HEK293 (cell line): ENCODE measurements around the gene IMMT.
"Not testable (repeated sequence)": the region's sequence is repeated elsewhere in the genome, so short reads cannot be mapped to it uniquely, and the experiment has no call there.

Source experiments
- CTCF ChIA-PET: fragments of 350-600 bp; formaldehyde crosslinking; extraction: SDS; loops from one replicate; lab custom pipeline; 2021; ENCODE audit warnings: antibody characterized with exemption; lab: Yijun Ruan, JAX
- POLR2A ChIA-PET: fragments of 300-600 bp; formaldehyde crosslinking; extraction: SDS; loops from one replicate; lab custom pipeline; 2020; ENCODE audit warnings: antibody characterized with exemption, inconsistent platforms; lab: Yijun Ruan, JAX
- H3K27ac ChIP-seq: fragments of 200-500 bp; sonication (Bioruptor generic); 2 replicates; pipeline ENCODE4 v1.5.1; 2014; ENCODE audit warnings: low read depth, low read length, control low read depth, inconsistent platforms; ENCODE audit errors: extremely low read depth
- H3K36me3 ChIP-seq, 2 experiments: fragments of 200-500 bp in 1 of 2; sonication (Bioruptor generic) in 1 of 2; 1 replicate in 1 of 2; 2 replicates in 1 of 2; pipeline ENCODE4 v1.5.1; 2014 to 2017; ENCODE audit warnings: inconsistent platforms in 2 of 2, low read length in 2 of 2; ENCODE audit not compliant: control insufficient read depth in 2 of 2, insufficient read depth in 1 of 2
- H3K4me1 ChIP-seq: fragments of 200-500 bp; sonication (Bioruptor generic); 2 replicates; pipeline ENCODE4 v1.5.1; 2014; ENCODE audit warnings: mild to moderate bottlenecking, low read length, inconsistent platforms; ENCODE audit not compliant: control insufficient read depth, insufficient read depth
- H3K4me3 ChIP-seq: 2 replicates; pipeline ENCODE4 v1.5.1; 2011; ENCODE audit warnings: low read depth, mild to moderate bottlenecking, control low read depth, low read length, moderate library complexity
- H3K9me3 ChIP-seq: fragments of 200-500 bp; sonication (Bioruptor generic); 2 replicates; pipeline ENCODE4 v1.5.1; 2014; ENCODE audit warnings: low read depth, low read length, inconsistent platforms; ENCODE audit not compliant: control insufficient read depth, insufficient read depth
- PRDM10 ChIP-seq: fragments of 450-650 bp; formaldehyde crosslinking; IDR thresholded peaks from 2 replicates; pipeline ENCODE4 v1.5.1; 2016; ENCODE audit warnings: missing biosample characterization, missing genetic modification characterization
- SP2 ChIP-seq: fragments of 450-650 bp; formaldehyde crosslinking; IDR thresholded peaks from 2 replicates; pipeline ENCODE4 v1.5.1; 2016; ENCODE audit warnings: missing biosample characterization, missing genetic modification characterization
- ZBTB11 ChIP-seq: fragments of 450-650 bp; formaldehyde crosslinking; conservative IDR thresholded peaks from 2 replicates; pipeline ENCODE4 v1.5.1; 2016; ENCODE audit warnings: low read depth, missing biosample characterization, missing genetic modification characterization
- ZBTB17 ChIP-seq: fragments of 450-650 bp; formaldehyde crosslinking; IDR thresholded peaks from 2 replicates; pipeline ENCODE4 v1.5.1; 2016; ENCODE audit warnings: missing biosample characterization, missing genetic modification characterization
- ZBTB6 ChIP-seq: fragments of 450-650 bp; formaldehyde crosslinking; IDR thresholded peaks from 2 replicates; pipeline ENCODE4 v1.5.1; 2017; ENCODE audit warnings: missing biosample characterization, missing genetic modification characterization
- ZNF335 ChIP-seq: fragments of 450-650 bp; formaldehyde crosslinking; conservative IDR thresholded peaks from 2 replicates; pipeline ENCODE4 v1.5.1; 2016; ENCODE audit warnings: missing biosample characterization, missing genetic modification characterization
- ZNF394 ChIP-seq: fragments of 450-650 bp; formaldehyde crosslinking; IDR thresholded peaks from 2 replicates; pipeline ENCODE4 v1.5.1; 2016; ENCODE audit warnings: missing biosample characterization, missing genetic modification characterization, mild to moderate bottlenecking, moderate library complexity, borderline replicate concordance
- ZNF623 ChIP-seq: fragments of 450-650 bp; formaldehyde crosslinking; IDR thresholded peaks from 2 replicates; pipeline ENCODE4 v1.5.1; 2016; ENCODE audit warnings: missing biosample characterization, missing genetic modification characterization
- ZNF677 ChIP-seq: fragments of 450-650 bp; IDR thresholded peaks from 2 replicates; pipeline ENCODE4 v1.5.0; 2018; ENCODE audit warnings: missing biosample characterization, mild to moderate bottlenecking, missing genetic modification characterization, moderate library complexity
- ZSCAN18 ChIP-seq: fragments of 450-650 bp; formaldehyde crosslinking; IDR thresholded peaks from 2 replicates; pipeline ENCODE4 v1.5.1; 2016; ENCODE audit warnings: missing biosample characterization, missing genetic modification characterization
- TF ChIP-seq, protein P1 (sequence below): fragments of 450-650 bp; formaldehyde crosslinking; conservative IDR thresholded peaks from 2 replicates; pipeline ENCODE4 v1.5.1; 2016; ENCODE audit warnings: low read depth, missing biosample characterization, missing genetic modification characterization
- TF ChIP-seq, protein P2 (sequence below): fragments of 450-650 bp; formaldehyde crosslinking; IDR thresholded peaks from 2 replicates; pipeline ENCODE4 v1.5.1; 2017; ENCODE audit warnings: missing biosample characterization, missing genetic modification characterization

Gene IMMT

DNA sequence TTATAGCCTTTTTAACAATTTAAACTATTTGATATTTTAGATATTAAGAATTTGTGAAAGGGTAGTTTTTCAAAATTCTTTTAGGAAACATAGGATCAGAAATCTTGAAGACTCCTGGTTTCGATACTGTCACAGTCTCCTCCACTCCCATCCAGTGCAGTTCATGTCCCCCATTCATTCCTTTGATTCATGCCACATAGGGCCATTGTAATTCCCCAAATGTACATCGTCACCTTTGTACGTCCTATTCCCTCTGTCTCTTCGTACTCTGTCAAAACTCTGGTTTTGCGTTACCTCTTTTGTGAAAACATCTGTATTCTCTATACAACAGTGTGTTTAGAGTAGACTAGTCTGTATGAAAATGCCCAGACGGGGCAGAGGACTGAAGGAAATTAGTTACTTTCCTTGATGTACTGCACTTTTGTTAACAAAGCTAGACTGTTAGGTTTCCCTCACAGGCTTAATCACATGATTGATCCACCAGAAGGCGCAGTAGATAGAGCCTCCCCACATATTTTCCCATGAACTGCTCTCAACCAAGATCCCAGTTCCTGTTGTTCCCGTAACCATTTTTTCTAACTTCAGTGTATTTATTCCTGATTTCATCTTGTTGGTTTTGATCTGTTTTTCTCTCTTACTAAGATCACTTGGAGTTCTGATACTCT lies 6.5 kb upstream of the IMMT start:
- no peaks in the 10 kb centered on the region for H3K9me3 ChIP-seq
- ChIA-PET POLR2A (no interaction called here), CTCF (interaction anchor here (1.0 to 2.6 kb wide), 3 partner anchors 19 to 166 kb away, joined by 3 to 15 read pairs (median 8); no protein-coding TSS in a partner anchor)
- TF ChIP-seq ZSCAN18 = no peak
- no peak for TF ChIP-seq ZBTB11 (tag by site-specific recombination)
- peak; percentile 76 for TF ChIP-seq ZNF677 (tag by site-specific recombination)
- peaks cover 4 to 19% of the 10 kb centered on the region in 2 experiments for H3K36me3 ChIP-seq
- no peak overlapping the region for H3K4me3 ChIP-seq
- no peaks in the 10 kb centered on the region for H3K4me1 ChIP-seq
- H3K27ac ChIP-seq = no peak overlapping the region

DNA sequence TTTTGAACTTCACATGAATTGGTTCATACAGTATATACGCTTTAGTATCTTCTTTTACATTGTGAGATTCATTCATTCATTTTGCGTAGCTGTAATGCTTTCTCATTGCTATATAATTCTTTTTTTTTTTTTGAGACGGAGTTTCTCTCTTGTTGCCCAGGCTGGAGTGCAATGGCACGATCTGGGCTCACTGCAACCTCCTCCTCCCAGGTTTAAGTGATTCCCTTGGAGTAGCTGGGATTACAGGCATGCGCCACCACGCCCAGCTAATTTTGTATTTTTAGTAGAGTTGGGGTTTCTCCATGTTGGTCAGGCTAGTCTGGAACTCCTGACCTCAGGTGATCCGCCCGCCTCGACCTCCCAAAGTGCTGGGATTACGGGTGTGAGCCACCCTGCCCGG lies 5.3 kb upstream of the IMMT start:
- CTCF ChIA-PET = interaction anchor here (0.6 to 1.4 kb wide), 2 partner anchors 20 to 347 kb away, joined by 5 to 8 read pairs; no protein-coding TSS in a partner anchor
- not testable (repeated sequence) for H3K9me3 ChIP-seq, H3K4me1 ChIP-seq, H3K36me3 ChIP-seq, H3K27ac ChIP-seq
- H3K4me3 ChIP-seq = peak overlapping the region; percentile 81; the same call in 1 of the 2 replicates
- POLR2A ChIA-PET = interaction anchor here (0.6 to 1.7 kb wide), 2 partner anchors 31 to 242 kb away, joined by 3 to 4 read pairs; no protein-coding TSS in a partner anchor
- TF ChIP-seq ZNF394 (tag by site-specific recombination) = peak; percentile 66
- TF ChIP-seq ZBTB17 = peak; percentile 46; the same call in 1 of the 2 replicates

DNA sequence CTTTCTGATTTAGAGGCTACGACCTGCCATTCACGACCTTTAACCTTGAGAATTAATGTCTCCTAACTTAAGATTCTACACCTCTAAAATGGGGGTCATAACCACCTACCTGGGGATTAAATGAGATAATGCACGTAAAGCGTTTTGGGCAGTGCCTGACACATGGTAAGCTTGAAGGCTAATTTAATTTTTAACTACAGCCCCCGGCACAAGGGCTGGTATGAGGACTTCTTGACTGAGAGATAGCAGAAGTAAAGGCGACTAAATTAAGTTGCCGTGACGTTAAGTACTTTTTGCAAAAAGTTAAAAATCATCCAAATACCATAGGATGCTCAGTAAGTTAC lies 4.5 kb upstream of the IMMT start:
- Histone ChIP-seq H3K4me1 (no peaks in the 10 kb centered on the region), H3K4me3 (peak overlapping the region; percentile 81), H3K27ac (peak overlapping the region; percentile 57), H3K36me3 (peaks cover 0 to 3% of the 10 kb centered on the region in 2 experiments; a peak in 2 of 3 replicates), H3K9me3 (no peaks in the 10 kb centered on the region)
- POLR2A ChIA-PET = interaction anchor here (1.0 to 1.7 kb wide), 3 partner anchors 8 to 243 kb away, joined by 3 to 4 read pairs (median 4); partner anchors contain the start of gene KDM3A
- CTCF ChIA-PET = interaction anchor here (0.6 kb wide), 1 partner anchor 147 kb away, joined by 3 read pairs; no protein-coding TSS in a partner anchor
- TF ChIP-seq, protein P1, sequence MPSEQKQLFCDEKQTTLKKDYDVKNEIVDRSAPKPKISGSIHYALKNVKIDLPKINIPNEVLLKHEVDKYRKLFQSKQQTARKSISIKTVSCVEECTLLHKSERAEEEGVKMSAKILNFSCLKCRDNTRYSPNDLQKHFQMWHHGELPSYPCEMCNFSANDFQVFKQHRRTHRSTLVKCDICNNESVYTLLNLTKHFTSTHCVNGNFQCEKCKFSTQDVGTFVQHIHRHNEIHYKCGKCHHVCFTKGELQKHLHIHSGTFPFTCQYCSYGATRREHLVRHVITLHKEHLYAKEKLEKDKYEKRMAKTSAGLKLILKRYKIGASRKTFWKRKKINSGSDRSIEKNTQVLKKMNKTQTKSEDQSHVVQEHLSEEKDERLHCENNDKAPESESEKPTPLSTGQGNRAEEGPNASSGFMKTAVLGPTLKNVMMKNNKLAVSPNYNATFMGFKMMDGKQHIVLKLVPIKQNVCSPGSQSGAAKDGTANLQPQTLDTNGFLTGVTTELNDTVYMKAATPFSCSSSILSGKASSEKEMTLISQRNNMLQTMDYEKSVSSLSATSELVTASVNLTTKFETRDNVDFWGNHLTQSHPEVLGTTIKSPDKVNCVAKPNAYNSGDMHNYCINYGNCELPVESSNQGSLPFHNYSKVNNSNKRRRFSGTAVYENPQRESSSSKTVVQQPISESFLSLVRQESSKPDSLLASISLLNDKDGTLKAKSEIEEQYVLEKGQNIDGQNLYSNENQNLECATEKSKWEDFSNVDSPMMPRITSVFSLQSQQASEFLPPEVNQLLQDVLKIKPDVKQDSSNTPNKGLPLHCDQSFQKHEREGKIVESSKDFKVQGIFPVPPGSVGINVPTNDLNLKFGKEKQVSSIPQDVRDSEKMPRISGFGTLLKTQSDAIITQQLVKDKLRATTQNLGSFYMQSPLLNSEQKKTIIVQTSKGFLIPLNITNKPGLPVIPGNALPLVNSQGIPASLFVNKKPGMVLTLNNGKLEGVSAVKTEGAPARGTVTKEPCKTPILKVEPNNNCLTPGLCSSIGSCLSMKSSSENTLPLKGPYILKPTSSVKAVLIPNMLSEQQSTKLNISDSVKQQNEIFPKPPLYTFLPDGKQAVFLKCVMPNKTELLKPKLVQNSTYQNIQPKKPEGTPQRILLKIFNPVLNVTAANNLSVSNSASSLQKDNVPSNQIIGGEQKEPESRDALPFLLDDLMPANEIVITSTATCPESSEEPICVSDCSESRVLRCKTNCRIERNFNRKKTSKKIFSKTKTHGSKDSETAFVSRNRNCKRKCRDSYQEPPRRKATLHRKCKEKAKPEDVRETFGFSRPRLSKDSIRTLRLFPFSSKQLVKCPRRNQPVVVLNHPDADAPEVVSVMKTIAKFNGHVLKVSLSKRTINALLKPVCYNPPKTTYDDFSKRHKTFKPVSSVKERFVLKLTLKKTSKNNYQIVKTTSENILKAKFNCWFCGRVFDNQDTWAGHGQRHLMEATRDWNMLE = no peak
- TF ChIP-seq, protein P2, sequence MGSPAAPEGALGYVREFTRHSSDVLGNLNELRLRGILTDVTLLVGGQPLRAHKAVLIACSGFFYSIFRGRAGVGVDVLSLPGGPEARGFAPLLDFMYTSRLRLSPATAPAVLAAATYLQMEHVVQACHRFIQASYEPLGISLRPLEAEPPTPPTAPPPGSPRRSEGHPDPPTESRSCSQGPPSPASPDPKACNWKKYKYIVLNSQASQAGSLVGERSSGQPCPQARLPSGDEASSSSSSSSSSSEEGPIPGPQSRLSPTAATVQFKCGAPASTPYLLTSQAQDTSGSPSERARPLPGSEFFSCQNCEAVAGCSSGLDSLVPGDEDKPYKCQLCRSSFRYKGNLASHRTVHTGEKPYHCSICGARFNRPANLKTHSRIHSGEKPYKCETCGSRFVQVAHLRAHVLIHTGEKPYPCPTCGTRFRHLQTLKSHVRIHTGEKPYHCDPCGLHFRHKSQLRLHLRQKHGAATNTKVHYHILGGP (tag by site-specific recombination) = no peak
- TF ChIP-seq ZBTB6 (no peak), ZNF623 (no peak), PRDM10 (0 out of 2 replicates have a peak, but pooled peaks have one; percentile 49), SP2 (no peak), ZNF335 (tag by site-specific recombination) (no peak)
